GM18498 (cell line): ENCODE data around the gene GRHPR.
"Not testable (repeated sequence)": the region's sequence is repeated elsewhere in the genome, so short reads cannot be mapped to it uniquely, and the experiment has no call there.

ENCODE experiments used
- ATAC-seq: cut with Tn5 transposase; IDR thresholded peaks from one replicate; pipeline ENCODE4 v1.9.1; 2021; ENCODE audit warnings: mild to moderate bottlenecking, moderate library complexity; ENCODE audit not compliant: unreplicated experiment

GRHPR gene

GRCh38 chr9:37420271-37421215 lies 2.0 kb upstream of the GRHPR start:
- ATAC-seq: no peak

DNA sequence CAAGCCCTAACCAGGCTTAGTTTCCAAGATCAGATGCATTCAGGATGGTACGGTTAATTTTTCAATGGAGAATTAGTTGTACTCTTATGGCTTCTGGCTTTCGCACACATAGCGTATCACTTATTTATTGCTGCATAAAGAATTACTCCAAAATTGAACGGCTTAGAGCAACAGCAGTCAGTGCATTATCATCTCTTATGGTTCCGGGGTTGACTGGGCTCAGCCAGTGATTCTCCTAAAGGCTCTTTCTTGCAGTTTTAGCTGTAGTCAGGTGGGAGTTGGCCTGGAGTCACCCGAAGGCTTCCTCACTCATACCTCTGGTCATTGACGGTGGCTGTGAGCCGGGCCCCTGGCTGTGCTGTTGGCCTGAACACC lies 595 bp upstream of the GRHPR start:
- no peak for ATAC-seq

DNA sequence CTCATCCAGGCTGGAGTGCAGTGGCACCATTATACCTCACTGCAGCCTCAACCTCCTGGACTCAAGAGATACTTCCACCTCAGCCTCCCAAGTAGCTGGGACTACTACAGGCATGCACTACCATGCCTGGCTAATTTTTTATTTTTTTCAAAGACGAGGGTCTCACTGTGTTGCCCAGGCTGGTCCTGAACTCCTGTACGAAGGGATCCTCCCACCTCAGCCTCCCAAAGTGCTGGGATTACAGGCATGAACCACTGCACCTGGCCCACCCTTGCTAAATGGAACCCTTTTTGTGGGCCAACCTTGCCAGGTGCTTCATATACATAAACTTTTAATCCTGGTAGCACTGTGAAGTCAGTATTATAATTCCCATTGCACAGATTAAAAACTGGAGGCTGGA lies 1.0 kb downstream of the GRHPR start:
- ATAC-seq: no peak

GRCh38 chr9:37424204-37424685 lies 1.7 kb downstream of the GRHPR start:
- no peak for ATAC-seq

DNA sequence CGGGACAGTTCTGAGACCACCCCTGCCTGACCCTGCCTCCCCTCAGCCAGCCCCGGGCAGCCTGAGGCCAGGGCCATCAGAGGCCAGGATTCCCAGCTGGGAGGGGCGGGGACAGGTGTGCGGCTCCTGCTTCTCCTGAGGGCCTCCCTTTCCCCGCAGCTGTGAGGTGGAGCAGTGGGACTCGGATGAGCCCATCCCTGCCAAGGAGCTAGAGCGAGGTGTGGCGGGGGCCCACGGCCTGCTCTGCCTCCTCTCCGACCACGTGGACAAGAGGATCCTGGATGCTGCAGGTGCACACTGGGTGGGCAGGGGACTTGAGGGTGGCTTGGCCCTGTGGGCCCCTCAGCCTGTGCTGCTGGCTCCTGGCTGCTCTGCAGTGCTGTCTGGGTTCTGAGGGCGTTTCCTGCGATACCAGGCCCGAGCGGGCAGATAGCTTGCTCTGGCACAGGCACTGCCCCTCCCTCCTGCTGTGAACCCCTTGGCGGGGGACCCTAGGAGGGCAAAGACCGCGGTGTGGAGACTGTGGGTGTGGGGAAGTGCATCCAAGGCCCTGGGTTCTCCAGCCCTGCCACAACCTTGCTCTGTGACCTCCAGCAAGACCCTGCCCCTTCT lies 2.3 kb downstream of the GRHPR start:
- no peak for ATAC-seq

GRCh38 chr9:37425298-37425752 lies 2.8 kb downstream of the GRHPR start:
- ATAC-seq: no peak

DNA sequence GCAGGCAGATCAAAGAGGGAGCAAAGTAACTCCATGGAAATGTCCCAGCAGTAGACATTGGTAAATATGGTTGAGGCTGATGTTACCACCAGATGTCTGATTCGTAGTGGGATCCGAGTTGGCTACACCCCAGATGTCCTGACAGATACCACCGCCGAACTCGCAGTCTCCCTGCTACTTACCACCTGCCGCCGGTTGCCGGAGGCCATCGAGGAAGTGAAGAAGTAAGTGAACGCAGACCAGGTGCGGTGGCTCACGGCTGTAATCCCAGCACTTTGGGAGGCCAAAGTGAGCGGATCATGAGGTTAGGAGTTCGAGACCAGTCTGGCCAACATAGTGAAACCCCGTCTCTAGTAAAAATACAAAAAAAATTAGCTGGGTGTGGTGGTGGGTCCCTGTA lies 3.9 kb downstream of the GRHPR start:
- ATAC-seq: not testable (repeated sequence)

- no peak for ATAC-seq
These were observed 4.3 kb downstream of the GRHPR start for GRCh38 chr9:37426846-37427245.

DNA sequence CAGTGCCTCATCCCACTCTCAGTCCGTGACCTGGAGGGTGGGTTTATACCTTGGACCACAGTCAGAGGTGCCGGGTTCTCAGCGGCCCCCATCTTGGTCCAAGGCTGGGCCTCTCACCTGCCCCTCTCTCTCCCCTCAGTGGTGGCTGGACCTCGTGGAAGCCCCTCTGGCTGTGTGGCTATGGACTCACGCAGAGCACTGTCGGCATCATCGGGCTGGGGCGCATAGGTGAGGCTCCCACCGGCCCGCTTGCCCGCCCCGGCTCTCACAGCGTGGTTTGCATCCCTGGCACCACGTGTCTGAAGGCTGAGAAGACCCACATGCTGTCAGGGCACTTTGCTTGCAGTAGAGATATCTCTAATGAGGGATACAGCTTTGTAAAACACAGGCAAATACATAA lies 5.8 kb downstream of the GRHPR start:
- ATAC-seq: no peak

- ATAC-seq: no peak
These were observed 7.2 kb downstream of the GRHPR start for GRCh38 chr9:37429441-37430285.

DNA sequence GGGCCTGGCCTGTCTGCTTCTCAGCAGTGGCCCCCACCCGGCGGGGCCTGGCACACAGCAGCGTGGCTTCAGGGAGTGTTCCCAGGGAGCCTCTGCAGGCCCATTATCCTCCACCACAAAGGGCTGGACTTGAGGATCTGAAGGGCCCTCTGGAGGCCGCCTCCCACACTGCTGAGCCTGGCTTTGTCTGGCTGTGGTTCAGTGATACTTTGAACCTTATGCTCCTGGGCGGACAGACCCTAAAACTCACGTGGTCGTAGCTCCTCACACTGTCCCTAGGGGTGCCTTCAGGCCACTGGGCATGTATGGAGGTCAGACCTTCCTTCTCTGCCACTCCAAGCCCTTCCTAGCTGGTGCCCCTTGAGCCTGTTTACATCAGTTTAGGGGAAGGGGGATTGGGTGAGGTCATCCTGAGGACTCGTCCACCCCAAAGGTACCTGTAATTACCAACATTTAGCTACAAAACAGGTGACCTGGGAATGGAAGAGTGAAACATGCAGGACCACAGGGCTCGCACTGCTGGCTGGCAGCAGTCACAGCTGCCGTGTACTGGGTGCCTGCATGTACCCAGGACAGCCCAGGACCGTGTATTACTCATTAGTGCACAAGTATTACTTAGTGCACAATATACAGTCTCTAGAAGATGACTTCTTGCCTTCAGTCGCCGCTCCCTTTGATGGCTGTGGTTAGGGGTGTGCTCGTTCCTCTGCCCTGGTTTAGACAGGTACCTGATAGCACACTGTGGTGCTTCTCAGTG lies 8.5 kb downstream of the GRHPR start:
- no peak for ATAC-seq

DNA sequence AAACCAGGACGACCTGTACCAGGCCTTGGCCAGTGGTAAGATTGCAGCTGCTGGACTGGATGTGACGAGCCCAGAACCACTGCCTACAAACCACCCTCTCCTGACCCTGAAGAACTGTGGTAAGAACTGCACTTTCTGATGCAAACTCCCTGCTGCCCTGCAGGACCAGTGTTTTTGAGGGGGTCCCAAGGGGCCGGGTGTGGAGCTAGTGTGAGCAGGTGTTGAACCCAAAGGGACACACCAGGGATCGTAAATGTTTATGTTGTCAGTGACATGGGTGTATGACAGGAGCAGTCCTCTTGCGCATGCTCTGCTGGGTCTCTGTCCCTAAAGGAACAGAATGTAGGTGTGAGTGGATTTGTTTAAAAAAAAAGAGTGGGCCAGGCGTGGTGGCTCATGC lies 9.5 kb downstream of the GRHPR start:
- no peak for ATAC-seq

- no peak for ATAC-seq
These were observed 11.4 kb downstream of the GRHPR start for GRCh38 chr9:37433867-37434371.

GRCh38 chr9:37436540-37436939 lies 14.0 kb downstream of the GRHPR start:
- ATAC-seq: no peak

DNA sequence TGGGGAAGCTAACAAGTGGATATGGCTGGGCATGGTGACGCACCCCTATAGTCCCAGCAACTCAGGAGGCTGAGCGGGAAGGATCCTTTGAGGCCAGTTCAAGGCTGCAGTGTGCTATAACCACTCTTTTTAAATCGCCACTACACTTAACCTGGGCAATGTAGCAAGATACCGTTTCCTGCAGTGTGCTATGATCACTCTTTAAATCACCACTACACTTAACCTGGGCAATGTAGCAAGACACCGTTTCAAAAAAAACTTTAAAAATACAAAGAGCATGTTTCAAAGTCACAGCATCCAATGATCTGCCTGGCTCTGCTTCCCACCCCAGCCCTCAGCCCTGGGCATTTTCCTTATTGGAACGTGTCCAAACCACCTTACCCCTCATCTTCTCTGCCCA lies 14.5 kb downstream of the GRHPR start:
- ATAC-seq: no peak

- no peak for ATAC-seq
These were observed 15.1 kb downstream of the GRHPR start for GRCh38 chr9:37437621-37438020.

GRCh38 chr9:37438359-37438758 lies 15.9 kb downstream of the GRHPR start:
- no peak for ATAC-seq

DNA sequence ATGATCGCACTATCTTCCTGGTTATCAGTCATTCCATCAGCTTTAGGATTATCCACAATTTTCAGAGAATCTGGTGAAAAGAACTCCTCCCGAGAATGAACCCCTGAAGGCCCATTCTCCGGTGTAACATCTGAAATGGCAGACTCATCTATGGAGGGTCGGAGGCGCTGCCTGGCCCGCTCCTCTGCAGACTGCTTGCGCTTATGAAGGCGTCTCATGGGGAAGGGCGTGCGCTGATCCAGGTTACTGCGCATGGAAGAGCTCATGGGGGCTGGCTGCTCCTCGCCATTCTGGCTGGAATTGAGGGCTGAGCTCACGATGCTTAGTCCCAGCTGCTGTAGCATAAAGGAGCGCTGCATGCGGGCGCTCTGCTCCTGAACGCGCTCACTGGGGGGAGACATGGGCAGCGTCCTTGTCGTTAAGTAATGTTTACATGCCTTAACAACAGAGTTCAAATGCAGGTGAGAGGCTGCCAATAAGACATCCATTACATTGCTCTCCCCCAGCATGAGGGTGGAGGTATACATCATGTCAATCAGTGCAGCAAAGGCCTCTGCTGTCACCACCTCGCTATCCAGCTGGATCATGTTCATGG lies 19.4 kb downstream of the GRHPR start:
- no peak for ATAC-seq

DNA sequence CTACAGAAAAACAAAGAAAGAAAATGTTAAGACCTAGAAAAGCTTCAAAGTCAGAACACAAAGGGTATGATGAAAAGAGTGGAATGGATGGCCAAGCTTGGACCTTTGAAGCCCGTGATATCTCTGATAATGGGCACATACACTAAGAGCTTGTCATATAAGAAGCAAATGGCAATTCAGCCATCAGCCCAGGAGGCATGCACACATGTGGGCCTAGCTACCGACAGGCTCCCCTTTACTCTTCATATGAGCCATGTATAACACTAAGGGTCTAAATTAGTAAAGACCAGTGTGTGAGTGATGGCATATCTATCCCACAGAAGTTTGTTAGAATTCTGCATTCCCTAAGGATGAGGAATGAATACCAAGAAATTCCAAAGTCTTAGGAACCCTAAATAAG lies 20.1 kb downstream of the GRHPR start:
- ATAC-seq: no peak

GRCh38 chr9:37443566-37443965 lies 21.1 kb downstream of the GRHPR start:
- ATAC-seq: no peak
